ENCODE data around the gene GPC5.

Gene GPC5

DNA sequence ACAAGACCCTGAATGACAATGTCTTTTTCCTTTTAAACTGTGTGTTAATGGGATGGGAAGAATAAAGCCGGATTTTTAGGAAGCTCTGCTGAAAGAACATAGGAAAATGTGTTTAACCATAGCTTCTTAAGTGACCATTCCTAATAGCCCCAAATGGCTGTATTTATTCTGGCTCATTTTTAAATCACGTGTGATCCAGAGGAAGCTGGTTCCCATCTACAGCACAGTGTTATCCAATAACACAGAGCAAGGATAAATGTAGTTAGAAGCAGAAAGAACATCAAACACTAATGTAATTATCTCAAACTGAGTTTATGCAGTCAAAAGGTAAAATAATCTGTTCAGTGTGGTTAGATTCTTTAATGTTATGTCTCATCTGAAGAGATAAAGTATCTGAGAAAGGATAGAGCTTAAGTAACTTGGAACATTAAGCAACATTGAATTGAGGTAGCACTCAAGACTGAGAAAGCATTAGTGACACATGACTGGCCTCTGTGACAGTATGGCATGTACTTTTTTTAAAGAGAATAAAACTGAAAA is 853.3 kb downstream of the GPC5 start:
- no peaks in the 10 kb centered on the region for H3K27me3 ChIP-seq (ENCODE audit: control insufficient read depth in 1 of 2, insufficient read depth in 1 of 2, low read length in 2 of 2)
- H4K91ac ChIP-seq (ENCODE audit: low read length) = no peak overlapping the region
- no peak overlapping the region for H3K14ac ChIP-seq (ENCODE audit: low read length in 2 of 2)

GRCh38 chr13:92255526-92255925 is 857.1 kb downstream of the GPC5 start:
- DNase-seq = peak; percentile 15
- Histone ChIP-seq H3K18ac (ENCODE audit: low read depth in 1 of 2, low read length in 2 of 2) (no peak overlapping the region), H3K23ac (ENCODE audit: low read length in 2 of 2) (no peak overlapping the region), H3K27me3 (ENCODE audit: control insufficient read depth in 1 of 2, insufficient read depth in 1 of 2, low read length in 2 of 2) (no peaks in the 10 kb centered on the region), H3K14ac (ENCODE audit: low read length in 2 of 2) (no peak overlapping the region), H2BK15ac (ENCODE audit: low read depth, poor library complexity, severe bottlenecking) (no peak overlapping the region), H3K79me1 (replicated peaks; ENCODE audit: low read length, poor library complexity, severe bottlenecking) (no peaks in the 10 kb centered on the region), H3K4me3 (ENCODE audit: insufficient read depth in 1 of 2, low read depth in 1 of 2, low read length in 2 of 2) (no peak overlapping the region), H3K36me3 (ENCODE audit: control insufficient read depth in 1 of 2, insufficient read depth in 2 of 2, low read depth in 1 of 2, low read length in 2 of 2) (no peaks in the 10 kb centered on the region), H4K8ac (ENCODE audit: low read length) (no peak overlapping the region), H3K4ac (ENCODE audit: low read depth in 1 of 2, low read length in 2 of 2) (no peak overlapping the region), H3K4me1 (ENCODE audit: control insufficient read depth, insufficient read depth, low read depth, low read length) (no peaks in the 10 kb centered on the region), H3K27ac (ENCODE audit: low read length, poor library complexity, severe bottlenecking) (no peak overlapping the region), H2BK120ac (ENCODE audit: low read depth, low read length) (no peak overlapping the region), H2AK5ac (ENCODE audit: low read length, severe bottlenecking) (no peak overlapping the region), H3K9ac (ENCODE audit: low read length) (no peak overlapping the region), H3K4me2 (ENCODE audit: low read length, poor library complexity, severe bottlenecking) (no peak overlapping the region), H4K91ac (ENCODE audit: low read length) (no peak overlapping the region), H3K9me3 (ENCODE audit: control insufficient read depth, low read length) (no peaks in the 10 kb centered on the region), H2AFZ (ENCODE audit: low read depth, low read length) (no peak overlapping the region), H2BK12ac (ENCODE audit: low read length in 2 of 2) (no peak overlapping the region), H2BK5ac (ENCODE audit: low read depth, low read length, poor library complexity, severe bottlenecking) (no peak overlapping the region)

More for the DNA sequence above, 853.3 kb downstream of the GPC5 start:
- WGBS = no CpG with 5 or more reads among the region's 2 CpGs
- H2AFZ ChIP-seq (ENCODE audit: low read depth, low read length) = no peak overlapping the region
- H3K23ac ChIP-seq (ENCODE audit: low read length in 2 of 2) = no peak overlapping the region
- no peak overlapping the region for H3K4ac ChIP-seq (ENCODE audit: low read depth in 1 of 2, low read length in 2 of 2)
- H4K8ac ChIP-seq (ENCODE audit: low read length) = no peak overlapping the region
- no peak overlapping the region for H3K4me2 ChIP-seq (ENCODE audit: low read length, poor library complexity, severe bottlenecking)
- H3K18ac ChIP-seq (ENCODE audit: low read depth in 1 of 2, low read length in 2 of 2) = no peak overlapping the region
- H2BK12ac ChIP-seq (ENCODE audit: low read length in 2 of 2) = no peak overlapping the region
- no peak overlapping the region for H2BK5ac ChIP-seq (ENCODE audit: low read depth, low read length, poor library complexity, severe bottlenecking)
- no peak overlapping the region for H2AK5ac ChIP-seq (ENCODE audit: low read length, severe bottlenecking)
- no peak overlapping the region for H2BK15ac ChIP-seq (ENCODE audit: low read depth, poor library complexity, severe bottlenecking)
- H3K4me1 ChIP-seq (ENCODE audit: control insufficient read depth, insufficient read depth, low read depth, low read length) = no peaks in the 10 kb centered on the region
- no peak overlapping the region for H3K4me3 ChIP-seq (ENCODE audit: insufficient read depth in 1 of 2, low read depth in 1 of 2, low read length in 2 of 2)
- no peak overlapping the region for H3K9ac ChIP-seq (ENCODE audit: low read length)
- H3K27ac ChIP-seq (ENCODE audit: low read length, poor library complexity, severe bottlenecking) = no peak overlapping the region
- H3K36me3 ChIP-seq (ENCODE audit: control insufficient read depth in 1 of 2, insufficient read depth in 2 of 2, low read depth in 1 of 2, low read length in 2 of 2) = no peaks in the 10 kb centered on the region
- DNase-seq = no peak
- no peak overlapping the region for H2BK120ac ChIP-seq (ENCODE audit: low read depth, low read length)
- no peaks in the 10 kb centered on the region for H3K9me3 ChIP-seq (ENCODE audit: control insufficient read depth, low read length)
- no peaks in the 10 kb centered on the region for H3K79me1 ChIP-seq (replicated peaks; ENCODE audit: low read length, poor library complexity, severe bottlenecking)

DNA sequence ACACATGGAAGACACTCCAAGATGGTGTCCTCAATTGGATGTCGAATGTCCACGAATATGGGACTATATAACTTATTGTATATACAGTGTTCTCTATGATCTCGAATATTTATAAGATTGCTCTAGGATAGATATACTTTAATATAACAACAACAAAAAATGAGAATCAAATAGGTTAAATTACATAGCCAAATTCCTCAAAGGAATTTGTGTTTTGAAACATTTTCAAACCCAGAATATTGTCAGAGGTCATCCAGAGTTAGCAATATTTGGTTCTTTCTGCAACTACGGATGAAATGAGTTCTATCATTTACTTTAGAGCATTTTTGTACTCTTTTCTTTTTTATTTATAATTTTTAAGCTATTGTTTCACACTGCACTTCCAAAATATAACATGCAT is 857.8 kb downstream of the GPC5 start:
- no CpG with 5 or more reads among the region's 4 CpGs for WGBS

DNA sequence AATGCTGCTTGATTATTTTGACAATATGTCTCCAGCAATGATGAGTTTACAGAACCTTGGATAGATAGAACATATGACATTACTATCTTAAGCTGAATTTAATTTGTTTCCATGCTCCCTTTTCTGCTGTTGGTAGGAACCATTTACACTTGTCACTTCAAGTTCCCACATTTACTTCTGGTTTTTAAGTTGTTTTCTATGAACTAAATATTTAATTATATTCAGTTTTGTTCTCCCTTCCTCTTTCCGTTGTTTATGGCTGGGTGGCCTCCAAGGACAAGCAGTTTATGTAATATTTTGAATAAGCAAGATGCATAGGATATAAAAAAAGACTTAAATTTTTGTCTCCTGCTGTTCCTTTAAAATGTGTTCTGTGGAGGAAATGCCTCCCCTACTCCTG is 860.6 kb downstream of the GPC5 start:
- H3K4ac ChIP-seq (ENCODE audit: low read depth in 1 of 2, low read length in 2 of 2) = no peak overlapping the region
- no peak overlapping the region for H3K27ac ChIP-seq (ENCODE audit: low read length, poor library complexity, severe bottlenecking)
- no peak overlapping the region for H4K8ac ChIP-seq (ENCODE audit: low read length)
- H3K4me2 ChIP-seq (ENCODE audit: low read length, poor library complexity, severe bottlenecking) = no peak overlapping the region
- H2AFZ ChIP-seq (ENCODE audit: low read depth, low read length) = no peak overlapping the region
- no peak overlapping the region for H3K14ac ChIP-seq (ENCODE audit: low read length in 2 of 2)
- H3K4me1 ChIP-seq (ENCODE audit: control insufficient read depth, insufficient read depth, low read depth, low read length) = no peaks in the 10 kb centered on the region
- DNase-seq = no peak
- no peaks in the 10 kb centered on the region for H3K36me3 ChIP-seq (ENCODE audit: control insufficient read depth in 1 of 2, insufficient read depth in 2 of 2, low read depth in 1 of 2, low read length in 2 of 2)
- no peak overlapping the region for H4K91ac ChIP-seq (ENCODE audit: low read length)
- H3K27me3 ChIP-seq (ENCODE audit: control insufficient read depth in 1 of 2, insufficient read depth in 1 of 2, low read length in 2 of 2) = no peaks in the 10 kb centered on the region
- H3K9me3 ChIP-seq (ENCODE audit: control insufficient read depth, low read length) = no peaks in the 10 kb centered on the region
- H3K9ac ChIP-seq (ENCODE audit: low read length) = no peak overlapping the region
- WGBS = no CpG with 5 or more reads among the region's 1 CpG
- H3K23ac ChIP-seq (ENCODE audit: low read length in 2 of 2) = no peak overlapping the region
- H2BK12ac ChIP-seq (ENCODE audit: low read length in 2 of 2) = no peak overlapping the region
- H3K79me1 ChIP-seq (replicated peaks; ENCODE audit: low read length, poor library complexity, severe bottlenecking) = no peaks in the 10 kb centered on the region
- no peak overlapping the region for H2BK15ac ChIP-seq (ENCODE audit: low read depth, poor library complexity, severe bottlenecking)
- H2BK5ac ChIP-seq (ENCODE audit: low read depth, low read length, poor library complexity, severe bottlenecking) = no peak overlapping the region
- H3K4me3 ChIP-seq (ENCODE audit: insufficient read depth in 1 of 2, low read depth in 1 of 2, low read length in 2 of 2) = no peak overlapping the region
- H2BK120ac ChIP-seq (ENCODE audit: low read depth, low read length) = no peak overlapping the region
- no peak overlapping the region for H3K18ac ChIP-seq (ENCODE audit: low read depth in 1 of 2, low read length in 2 of 2)
- no peak overlapping the region for H2AK5ac ChIP-seq (ENCODE audit: low read length, severe bottlenecking)

More for the DNA sequence above, 857.8 kb downstream of the GPC5 start:
- H3K4me3 ChIP-seq (ENCODE audit: insufficient read depth in 1 of 2, low read depth in 1 of 2, low read length in 2 of 2) = no peak overlapping the region
- no peak overlapping the region for H3K14ac ChIP-seq (ENCODE audit: low read length in 2 of 2)
- H4K91ac ChIP-seq (ENCODE audit: low read length) = no peak overlapping the region
- no peaks in the 10 kb centered on the region for H3K4me1 ChIP-seq (ENCODE audit: control insufficient read depth, insufficient read depth, low read depth, low read length)
- H2BK15ac ChIP-seq (ENCODE audit: low read depth, poor library complexity, severe bottlenecking) = no peak overlapping the region
- no peak overlapping the region for H3K23ac ChIP-seq (ENCODE audit: low read length in 2 of 2)
- no peak overlapping the region for H2AFZ ChIP-seq (ENCODE audit: low read depth, low read length)
- no peak overlapping the region for H3K4ac ChIP-seq (ENCODE audit: low read depth in 1 of 2, low read length in 2 of 2)
- H2AK5ac ChIP-seq (ENCODE audit: low read length, severe bottlenecking) = no peak overlapping the region
- DNase-seq = no peak
- H4K8ac ChIP-seq (ENCODE audit: low read length) = no peak overlapping the region
- no peak overlapping the region for H3K9ac ChIP-seq (ENCODE audit: low read length)
- no peak overlapping the region for H3K18ac ChIP-seq (ENCODE audit: low read depth in 1 of 2, low read length in 2 of 2)
- H3K27me3 ChIP-seq (ENCODE audit: control insufficient read depth in 1 of 2, insufficient read depth in 1 of 2, low read length in 2 of 2) = no peaks in the 10 kb centered on the region
- no peaks in the 10 kb centered on the region for H3K36me3 ChIP-seq (ENCODE audit: control insufficient read depth in 1 of 2, insufficient read depth in 2 of 2, low read depth in 1 of 2, low read length in 2 of 2)
- H2BK5ac ChIP-seq (ENCODE audit: low read depth, low read length, poor library complexity, severe bottlenecking) = no peak overlapping the region
- H3K79me1 ChIP-seq (replicated peaks; ENCODE audit: low read length, poor library complexity, severe bottlenecking) = no peaks in the 10 kb centered on the region
- H2BK12ac ChIP-seq (ENCODE audit: low read length in 2 of 2) = no peak overlapping the region
- no peak overlapping the region for H3K27ac ChIP-seq (ENCODE audit: low read length, poor library complexity, severe bottlenecking)
- H2BK120ac ChIP-seq (ENCODE audit: low read depth, low read length) = no peak overlapping the region
- no peak overlapping the region for H3K4me2 ChIP-seq (ENCODE audit: low read length, poor library complexity, severe bottlenecking)
- H3K9me3 ChIP-seq (ENCODE audit: control insufficient read depth, low read length) = no peaks in the 10 kb centered on the region
